Chondrocyte (in vitro differentiated cells): Measurements from ENCODE around the gene SMAD6. TPM values are rescaled to one million over a fixed set of nuclear protein-coding genes. Genes with fewer than 3 reads are reported as not detected.

Source experiments
- DNase-seq: peaks from one replicate; pipeline ENCODE4 v3.0.0; 2021; ENCODE audit warnings: mixed read lengths, low spot score
- H3K27ac Mint-ChIP-seq: one replicate; pipeline ENCODE4 v1.8.0; 2021; ENCODE audit warnings: mild to moderate bottlenecking, moderate library complexity, mixed read lengths; ENCODE audit not compliant: unreplicated experiment
- H3K27me3 Mint-ChIP-seq: 2 replicates; pipeline ENCODE4 v1.8.0; 2021; ENCODE audit warnings: low read depth, mixed read lengths
- H3K36me3 Mint-ChIP-seq: 2 replicates; pipeline ENCODE4 v1.8.0; 2021; ENCODE audit warnings: low read depth, mixed read lengths
- H3K4me1 Mint-ChIP-seq: 2 replicates; pipeline ENCODE4 v1.8.0; 2021; ENCODE audit warnings: low read depth, mild to moderate bottlenecking, mixed read lengths
- H3K4me3 Mint-ChIP-seq: one replicate; pipeline ENCODE4 v1.8.0; 2021; ENCODE audit warnings: mild to moderate bottlenecking, moderate library complexity, mixed read lengths; ENCODE audit not compliant: unreplicated experiment
- H3K9me3 Mint-ChIP-seq: 2 replicates; pipeline ENCODE4 v1.8.0; 2021; ENCODE audit warnings: low read depth, mixed read lengths
- CTCF ChIP-seq: fragments of 200-600 bp; sonication (generic); IDR thresholded peaks from 2 replicates; pipeline ENCODE4 v1.5.0; 2021; ENCODE audit warnings: antibody characterized with exemption, mild to moderate bottlenecking, moderate library complexity
- total RNA-seq: library from RNA; stranded (reverse); gene quantifications from 3 replicates; pipeline ENCODE4 v1.2.1, GENCODE V29; 2021

The SMAD6 gene
- total RNA-seq, 1 donor from 2014 or later: 5.2 TPM

- Mint-ChIP-seq H3K27ac (no peak overlapping the region), H3K9me3 (no peaks in the 10 kb centered on the region), H3K4me3 (no peak overlapping the region), H3K4me1 (no peaks in the 10 kb centered on the region), H3K36me3 (no peaks in the 10 kb centered on the region), H3K27me3 (no peaks in the 10 kb centered on the region)
- no peak for TF ChIP-seq CTCF
- no peak for DNase-seq
Measured at GRCh38 chr15:66691727-66692126, 10.3 kb upstream of the SMAD6 start.

GRCh38 chr15:66692391-66692790 lies 9.6 kb upstream of the SMAD6 start:
- H3K4me3 Mint-ChIP-seq: no peak overlapping the region
- H3K36me3 Mint-ChIP-seq: no peaks in the 10 kb centered on the region
- H3K27ac Mint-ChIP-seq: no peak overlapping the region
- no peaks in the 10 kb centered on the region for H3K9me3 Mint-ChIP-seq
- H3K4me1 Mint-ChIP-seq: no peaks in the 10 kb centered on the region
- no peak for DNase-seq
- no peaks in the 10 kb centered on the region for H3K27me3 Mint-ChIP-seq
- no peak for TF ChIP-seq CTCF

GRCh38 chr15:66692808-66693596 lies 9.0 kb upstream of the SMAD6 start:
- no peak for DNase-seq
- no peaks in the 10 kb centered on the region for H3K36me3 Mint-ChIP-seq
- H3K4me1 Mint-ChIP-seq: no peaks in the 10 kb centered on the region
- no peak overlapping the region for H3K27ac Mint-ChIP-seq
- no peak overlapping the region for H3K4me3 Mint-ChIP-seq
- H3K27me3 Mint-ChIP-seq: no peaks in the 10 kb centered on the region
- TF ChIP-seq CTCF: no peak
- H3K9me3 Mint-ChIP-seq: no peaks in the 10 kb centered on the region

GRCh38 chr15:66696770-66697169 lies 5.3 kb upstream of the SMAD6 start:
- no peak overlapping the region for H3K4me3 Mint-ChIP-seq
- peaks cover 10% of the 10 kb centered on the region for H3K4me1 Mint-ChIP-seq
- no peak for TF ChIP-seq CTCF
- no peaks in the 10 kb centered on the region for H3K36me3 Mint-ChIP-seq
- no peaks in the 10 kb centered on the region for H3K9me3 Mint-ChIP-seq
- H3K27ac Mint-ChIP-seq: no peak overlapping the region
- no peaks in the 10 kb centered on the region for H3K27me3 Mint-ChIP-seq
- DNase-seq: no peak

GRCh38 chr15:66698318-66698961 lies 3.6 kb upstream of the SMAD6 start:
- H3K4me3 Mint-ChIP-seq: no peak overlapping the region
- H3K27me3 Mint-ChIP-seq: no peaks in the 10 kb centered on the region
- no peak overlapping the region for H3K27ac Mint-ChIP-seq
- no peaks in the 10 kb centered on the region for H3K36me3 Mint-ChIP-seq
- H3K9me3 Mint-ChIP-seq: no peaks in the 10 kb centered on the region
- no peak for DNase-seq
- peaks cover 10% of the 10 kb centered on the region for H3K4me1 Mint-ChIP-seq
- peak; percentile 84 for TF ChIP-seq CTCF
